Pancreas (tissue), 10 donors: ENCODE measurements around the gene IDUA. TPM values are rescaled to one million over a fixed set of nuclear protein-coding genes. Genes with fewer than 3 reads are reported as not detected.
"Not testable (repeated sequence)": the region's sequence is repeated elsewhere in the genome, so short reads cannot be mapped to it uniquely, and the experiment has no call there.

Experiments used
- ATAC-seq, 4 donors: fragments of 200-7000 bp; cut with Tn5 transposase; one replicate each; pipeline versions ENCODE4 v1.8.0 to v1.9.1; 2020; ENCODE audit warnings: mild to moderate bottlenecking in 4 of 4, moderate library complexity in 4 of 4
- DNase-seq, 6 donors: peaks; one replicate each; pipeline ENCODE4 v3.0.0-alpha.2; 2020
- FAIRE-seq: peaks from 2 replicates; lab custom pipeline; 2012; peaks lifted over from hg19 to GRCh38; lab: Jason Lieb, UNC
- H3K27ac ChIP-seq, 4 donors: fragments of 200-600 bp; sonication (generic); 1 replicate in 3 of 4; 2 replicates in 1 of 4; pipeline versions ENCODE4 v1.5.0 to v1.8.0; 2020
- H3K27me3 ChIP-seq, 4 donors: fragments of 200-600 bp; one replicate each; pipeline ENCODE4 v1.8.0; 2021
- H3K36me3 ChIP-seq, 3 donors: fragments of 200-600 bp; sonication (generic) in 1 of 3; one replicate each; pipeline versions ENCODE4 v1.5.0 to v1.8.0; 2020 to 2021
- H3K4me1 ChIP-seq, 3 donors: fragments of 200-600 bp; one replicate each; pipeline ENCODE4 v1.8.0; 2021
- H3K4me3 ChIP-seq, 4 donors: fragments of 200-600 bp; sonication (generic) in 2 of 4; one replicate each; pipeline versions ENCODE4 v1.5.0 to v1.8.0; 2020 to 2021
- H3K9me3 ChIP-seq, 4 donors: fragments of 200-600 bp; one replicate each; pipeline ENCODE4 v1.8.0; 2021
- CTCF ChIP-seq, 4 donors: fragments of 200-600 bp; sonication (generic) in 3 of 4; IDR thresholded peaks; one replicate each; pipeline versions ENCODE4 v1.5.0 to v1.8.0; 2021; ENCODE audit warnings: antibody characterized with exemption in 4 of 4
- WGBS, 2 donors: extraction: QIAGEN DNeasy Blood & Tissue Kit; methylation state at CpG; one replicate each; pipeline ENCODE4 v1.1.7; 2013; 5-methylcytosine and 5-hydroxymethylcytosine counted together
- intact Hi-C, 3 donors: fragments of 100-400 bp; cut with DNase I; formaldehyde crosslinking; loops; one replicate each; pipeline versions ENCODE4 v1.11.1 to v1.14.2; 2022
- polyA plus RNA-seq, 2 donors: library from polyadenylated mRNA; stranded (reverse); fragments of 200-250 nt; gene quantifications; one replicate each; pipeline ENCODE4 v1.2.3, GENCODE V29; 2013
- total RNA-seq, 6 donors: library from RNA; stranded (reverse); fragmentation: NEBNext Ultra II Directional in 4 of 6; extraction: Animal tissue kit (Norgen Biotek cat#: 25700) in 4 of 6; gene quantifications; one replicate each; pipeline versions ENCODE4 v1.2.1 to v1.2.4, GENCODE V29; 2021 to 2023
- donor health status: healthy with polysubstance abuse.
- donor health status: DM: no; HTN: no; CAD: no; lungs with moderate emphysema.
- donor health status: DM: no; HTN: no; CAD: no.
- donor health status: control.
- donor health status: control.
- donor health status: Bipolar disorder and iron deficiency.
- donor health status: DM: yes; HTN: yes; CAD: no.
- donor health status: DM: no; HTN: no; CAD: no.
- donor health status: DM: no; HTN: no; CAD: no.
- donor health status: DM: yes; HTN: yes; CAD: no.

IDUA gene
- total and polyA plus RNA-seq, 8 donors, result 17.6 to 56.9 (median 23.3) TPM

GRCh38 chr4:997375-998071, 10.7 kb downstream of the IDUA start:
- Histone ChIP-seq H3K9me3 (no peaks in the 10 kb centered on the region), H3K4me3 (peak overlapping the region in 3 of 4 donors; percentile 14 to 47 (median 39)), H3K27ac (no peak overlapping the region), H3K27me3 (peaks cover 0 to 7% (median 2%) of the 10 kb centered on the region in 4 donors), H3K4me1 (peaks cover 18 to 20% (median 18%) of the 10 kb centered on the region in 3 donors), H3K36me3 (no peaks in the 10 kb centered on the region)
- TF ChIP-seq CTCF (IDR thresholded peaks at IDR 0.05), result no peak
- peak in 1 of 4 donors; percentile 17 for ATAC-seq
- 3 to 7% methylated on average over 36 to 68 of the region's 68 CpGs for WGBS, 2 donors
- intact Hi-C loops, result no loop called here
- FAIRE-seq, result no peak
- peak in 3 of 6 donors; percentile 48 to 74 (median 72) for DNase-seq

- H3K27ac ChIP-seq, result no peak overlapping the region
- intact Hi-C loops, result no loop called here
- H3K9me3 ChIP-seq, result no peaks in the 10 kb centered on the region
- ATAC-seq (no peak), DNase-seq (peak in 2 of 6 donors; percentile 49 to 65), FAIRE-seq (no peak)
- peaks cover 0 to 13% (median 2%) of the 10 kb centered on the region in 4 donors for H3K27me3 ChIP-seq
- no peaks in the 10 kb centered on the region for H3K36me3 ChIP-seq
- no peak overlapping the region for H3K4me3 ChIP-seq
- no peak for TF ChIP-seq CTCF (IDR thresholded peaks at IDR 0.05)
- H3K4me1 ChIP-seq, result peaks cover 14 to 22% (median 19%) of the 10 kb centered on the region in 3 donors
- 27 to 47% methylated on average over 12 of the region's 12 CpGs for WGBS, 2 donors
Observed at GRCh38 chr4:998096-998691, 11.3 kb downstream of the IDUA start.

GRCh38 chr4:999240-999863, 12.5 kb downstream of the IDUA start:
- H3K4me3 ChIP-seq, H3K36me3 ChIP-seq, ATAC-seq, H3K9me3 ChIP-seq, H3K27ac ChIP-seq, FAIRE-seq, intact Hi-C loops: not testable (repeated sequence)
- Histone ChIP-seq H3K27me3 (peaks cover 0 to 18% (median 5%) of the 10 kb centered on the region in 4 donors), H3K4me1 (peaks cover 6 to 15% (median 11%) of the 10 kb centered on the region in 3 donors)
- WGBS, 2 donors, result 42 to 57% methylated on average over 15 to 17 of the region's 21 CpGs
- DNase-seq, result peak in 2 of 6 donors; percentile 24 to 35

GRCh38 chr4:999882-1000425, 13.1 kb downstream of the IDUA start:
- no peaks in the 10 kb centered on the region for H3K36me3 ChIP-seq
- peaks cover 0 to 18% (median 5%) of the 10 kb centered on the region in 4 donors for H3K27me3 ChIP-seq
- DNase-seq (peak in 1 of 6 donors; percentile 51), ATAC-seq (no peak), FAIRE-seq (no peak)
- no peak for TF ChIP-seq CTCF (IDR thresholded peaks at IDR 0.05)
- no peak overlapping the region for H3K27ac ChIP-seq
- no peak overlapping the region for H3K4me3 ChIP-seq
- WGBS, 2 donors, result 46 to 56% methylated on average over 16 to 18 of the region's 18 CpGs
- H3K4me1 ChIP-seq, result peaks cover 6 to 15% (median 11%) of the 10 kb centered on the region in 3 donors
- no peaks in the 10 kb centered on the region for H3K9me3 ChIP-seq
- intact Hi-C loops, result no loop called here

- FAIRE-seq (no peak), ATAC-seq (no peak), DNase-seq (peak in 2 of 6 donors; percentile 39 to 85)
- H3K27ac ChIP-seq, result no peak overlapping the region
- peaks cover 6 to 15% (median 11%) of the 10 kb centered on the region in 3 donors for H3K4me1 ChIP-seq
- no peaks in the 10 kb centered on the region for H3K9me3 ChIP-seq
- intact Hi-C loops, result no loop called here
- 78 to 83% methylated on average over 14 to 15 of the region's 15 CpGs for WGBS, 2 donors
- no peak overlapping the region for H3K4me3 ChIP-seq
- H3K27me3 ChIP-seq, result peaks cover 0 to 18% (median 5%) of the 10 kb centered on the region in 4 donors
- no peaks in the 10 kb centered on the region for H3K36me3 ChIP-seq
- TF ChIP-seq CTCF (IDR thresholded peaks at IDR 0.05), result no peak
Observed at GRCh38 chr4:1000686-1001260, 13.9 kb downstream of the IDUA start.
